HL-60/S4 (cell line): ENCODE data around the gene GRPEL2.

Experiments used
- in situ Hi-C: fragments of 300-500 bp; cut with MboI; formaldehyde crosslinking; loops from 2 replicates; pipeline ENCODE4 v1.14.3; 2022; ENCODE audit warnings: low sequenced_read_pairs

The GRPEL2 gene

GRCh38 chr5:149317281-149318048 is 27.8 kb upstream of the GRPEL2 start:
- in situ Hi-C loops, result loop anchor here (10.0 kb wide), 1 partner anchor 117 kb away; no protein-coding TSS in a partner anchor

- in situ Hi-C loops, result loop anchor here (10.0 kb wide), 1 partner anchor 116 kb away; no protein-coding TSS in a partner anchor
Measured at GRCh38 chr5:149319174-149319573, 26.1 kb upstream of the GRPEL2 start.

- in situ Hi-C loops, result loop anchor here (5.0 kb wide), 1 partner anchor 51 kb away; no protein-coding TSS in a partner anchor
Measured at GRCh38 chr5:149320791-149321330, 24.4 kb upstream of the GRPEL2 start.

GRCh38 chr5:149322518-149322917 is 22.8 kb upstream of the GRPEL2 start:
- in situ Hi-C loops, result loop anchor here (5.0 kb wide), 1 partner anchor 50 kb away; no protein-coding TSS in a partner anchor

GRCh38 chr5:149323210-149323609 is 22.1 kb upstream of the GRPEL2 start:
- in situ Hi-C loops, result loop anchor here (5.0 kb wide), 1 partner anchor 49 kb away; no protein-coding TSS in a partner anchor

- in situ Hi-C loops, result loop anchor here (5.0 kb wide), 1 partner anchor 49 kb away; no protein-coding TSS in a partner anchor
Measured at GRCh38 chr5:149323621-149324205, 21.6 kb upstream of the GRPEL2 start.

DNA sequence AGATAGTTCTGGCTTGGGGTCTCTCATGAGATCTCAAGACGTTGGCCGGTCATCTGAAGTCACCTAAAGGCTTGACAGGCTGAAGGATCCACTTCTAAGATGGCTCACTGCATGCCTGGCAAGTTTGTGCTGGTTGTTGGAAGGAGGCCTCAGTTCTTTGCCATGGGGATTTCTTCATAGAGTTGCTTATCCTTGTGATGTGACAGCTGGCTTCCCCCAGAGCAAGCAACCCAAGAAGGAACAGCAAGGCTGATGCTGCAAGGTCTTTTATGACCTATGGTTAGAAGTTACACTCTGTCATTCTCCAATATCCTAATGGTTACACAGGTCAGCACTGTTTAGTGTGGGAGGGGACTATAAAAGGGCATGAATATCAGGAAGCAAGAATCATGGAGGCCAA is 20.7 kb upstream of the GRPEL2 start:
- in situ Hi-C loops, result loop anchor here (5.0 kb wide), 1 partner anchor 48 kb away; no protein-coding TSS in a partner anchor

DNA sequence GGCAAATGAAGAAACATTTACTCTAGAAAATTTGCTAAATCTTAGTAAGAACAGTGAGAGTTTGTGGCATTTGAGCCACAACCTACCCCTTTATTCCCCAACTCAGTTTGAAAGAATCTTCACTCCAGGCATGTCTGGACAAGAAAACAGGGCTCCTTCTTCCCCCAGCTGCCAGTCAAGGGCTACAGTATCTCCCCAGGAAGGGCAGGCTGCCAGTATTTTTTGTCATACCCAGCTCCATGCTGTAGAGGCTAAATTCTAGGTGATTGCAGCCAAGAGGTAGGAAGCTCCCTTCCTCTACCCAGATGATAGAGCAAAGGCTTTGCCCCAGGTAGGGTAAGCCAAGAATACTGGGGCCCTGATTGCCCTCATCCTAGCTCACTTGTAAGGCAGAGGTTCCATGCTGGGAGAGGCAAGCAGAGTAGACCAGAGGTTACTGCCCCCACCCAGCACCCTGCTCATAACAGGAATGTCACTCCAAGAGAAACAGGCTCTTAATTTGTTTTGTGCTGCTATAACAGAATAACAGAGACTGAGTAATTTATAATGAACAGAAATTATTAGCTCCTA is 20.0 kb upstream of the GRPEL2 start:
- in situ Hi-C loops, result no loop called here

GRCh38 chr5:149325894-149326293 is 19.4 kb upstream of the GRPEL2 start:
- in situ Hi-C loops, result no loop called here

- in situ Hi-C loops, result no loop called here
Measured at GRCh38 chr5:149326611-149327010, 18.7 kb upstream of the GRPEL2 start.

GRCh38 chr5:149328177-149328576 is 17.1 kb upstream of the GRPEL2 start:
- in situ Hi-C loops, result no loop called here

DNA sequence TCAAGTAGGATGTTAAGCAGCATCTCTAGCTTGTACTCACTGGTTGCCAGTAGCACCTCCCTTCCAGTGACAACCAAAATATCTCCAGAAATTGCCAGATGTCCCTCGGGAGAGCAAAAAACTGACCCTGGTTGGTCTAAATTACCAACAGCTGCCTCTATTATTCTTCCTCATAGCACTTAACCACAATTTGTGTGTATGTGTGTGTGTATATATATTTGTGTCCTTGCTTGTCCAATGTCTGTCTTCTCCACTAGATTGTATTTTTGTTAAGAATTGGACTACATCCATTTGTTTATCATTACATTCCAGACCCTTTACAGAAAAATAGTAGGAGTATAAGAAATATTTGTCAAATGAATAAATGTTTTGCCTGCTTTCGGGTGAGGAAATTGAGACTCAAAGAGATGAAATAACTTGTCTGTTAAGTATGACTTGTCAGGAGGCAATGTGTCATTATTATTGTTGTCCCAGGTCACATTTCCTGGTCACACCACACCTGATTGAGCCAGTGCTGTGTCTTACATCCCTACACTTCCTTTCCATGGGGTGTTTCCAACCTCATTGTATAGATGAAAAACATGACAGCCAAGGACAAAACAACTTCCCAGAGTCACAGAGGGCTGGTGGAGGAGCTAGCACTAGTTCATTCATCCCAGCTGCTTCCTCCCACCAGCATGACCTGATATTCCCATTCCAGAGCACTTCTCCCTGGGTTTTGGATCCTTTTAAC is 11.4 kb upstream of the GRPEL2 start:
- in situ Hi-C loops, result no loop called here

GRCh38 chr5:149337736-149338135 is 7.6 kb upstream of the GRPEL2 start:
- in situ Hi-C loops, result no loop called here

- in situ Hi-C loops, result no loop called here
Measured at GRCh38 chr5:149338364-149338763, 6.9 kb upstream of the GRPEL2 start.

- in situ Hi-C loops, result no loop called here
Measured at GRCh38 chr5:149340920-149341319, 4.4 kb upstream of the GRPEL2 start.

DNA sequence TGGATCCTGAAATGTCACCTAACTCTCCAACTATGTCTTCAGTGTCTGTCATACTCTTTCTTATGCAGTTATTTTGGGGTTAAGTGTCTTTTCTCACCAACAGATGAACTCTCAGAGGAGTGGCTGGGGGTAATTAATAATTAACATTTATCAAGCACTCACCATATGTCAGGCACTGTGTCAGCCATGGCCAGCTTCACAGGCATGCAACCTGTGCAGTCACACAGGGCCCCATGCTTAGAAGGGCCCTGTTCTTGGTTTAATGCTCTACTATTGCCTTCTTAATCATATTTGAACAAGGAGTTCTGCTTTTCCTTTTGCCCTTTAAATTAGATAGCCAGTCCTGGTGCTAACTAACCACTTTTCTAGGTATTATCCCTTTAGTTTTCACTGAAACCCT is 3.4 kb upstream of the GRPEL2 start:
- in situ Hi-C loops, result no loop called here

DNA sequence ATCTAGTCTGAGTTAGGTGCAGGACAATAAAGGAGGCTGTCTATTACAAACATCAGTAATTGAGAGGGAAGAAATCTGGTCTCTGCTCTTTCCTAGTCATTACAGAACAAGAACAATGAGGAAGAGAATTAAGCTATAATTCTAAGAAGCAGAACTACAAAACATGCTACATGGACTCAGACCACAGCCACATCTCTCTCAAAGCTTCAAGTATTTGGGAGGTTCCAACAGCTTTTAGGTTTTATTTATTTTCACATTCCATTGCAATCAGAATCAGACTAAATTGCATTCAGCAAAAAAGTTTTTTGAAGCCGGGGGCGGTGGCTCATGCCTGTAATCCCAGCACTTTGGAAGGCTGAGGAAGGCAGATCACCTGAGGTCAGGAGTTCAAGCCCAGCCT is 1.1 kb upstream of the GRPEL2 start:
- in situ Hi-C loops, result no loop called here

- in situ Hi-C loops, result no loop called here
Measured at GRCh38 chr5:149345892-149346222, 558 bp downstream of the GRPEL2 start.

GRCh38 chr5:149348518-149348917 is 3.2 kb downstream of the GRPEL2 start:
- in situ Hi-C loops, result no loop called here

- in situ Hi-C loops, result no loop called here
Measured at GRCh38 chr5:149349382-149349781, 4.1 kb downstream of the GRPEL2 start.

- in situ Hi-C loops, result no loop called here
Measured at GRCh38 chr5:149352169-149352568, 6.9 kb downstream of the GRPEL2 start.
